K562 (cell line): Measurements from ENCODE around the gene SOD1. TPM values are rescaled to one million over a fixed set of nuclear protein-coding genes. Genes with fewer than 3 reads are reported as not detected.

ENCODE experiments used
- HSF4 ChIP-seq: fragments of 250-450 bp; sonication (Bioruptor Pico); IDR thresholded peaks from 2 replicates; pipeline ENCODE4 v2.1.2; 2022; ENCODE audit warnings: mild to moderate bottlenecking, moderate library complexity, borderline replicate concordance
- JUND ChIP-seq, 2 experiments: IDR thresholded peaks; 2 replicates in 1 of 2; 3 replicates in 1 of 2; pipeline ENCODE4 v1.6.1; 2011; ENCODE audit warnings: borderline replicate concordance in 2 of 2, low read depth in 2 of 2, low read length in 2 of 2, improper control_type of control experiment in 1 of 2, missing biosample characterization in 1 of 2, missing genetic modification characterization in 1 of 2, missing genetic modification reagents in 1 of 2
- KDM5B ChIP-seq: fragments of 200-600 bp; sonication (generic); IDR thresholded peaks from 2 replicates; pipeline ENCODE4 v1.6.1; 2012; ENCODE audit warnings: low read depth, mild to moderate bottlenecking, moderate library complexity, low read length, control low read depth, inconsistent platforms; ENCODE audit not compliant: insufficient replicate concordance
- KLF10 ChIP-seq: fragments of 250-450 bp; sonication (Bioruptor Pico); IDR thresholded peaks from 2 replicates; pipeline ENCODE4 v1.6.1; 2021; ENCODE audit warnings: matching md5 sums
- SRF ChIP-seq, 2 experiments: fragments of 250-450, 450-650 bp in 1 of 2; sonication (Bioruptor Pico) in 1 of 2; sonication (generic) in 1 of 2; formaldehyde crosslinking; IDR thresholded peaks; 2 replicates each; pipeline versions ENCODE4 v1.5.0 to v1.5.1; 2020 to 2022; ENCODE audit warnings: mild to moderate bottlenecking in 1 of 2, missing genetic modification reagents in 1 of 2
- TCF7L2 ChIP-seq: fragments of 150-350 bp; IDR thresholded peaks from 2 replicates; pipeline ENCODE4 v1.6.1; 2016; ENCODE audit warnings: low read depth, mild to moderate bottlenecking, low read length, moderate library complexity
- polyA plus RNA-seq, 8 experiments: library from polyadenylated mRNA; depleted of rRNA in 4 of 8; stranded (reverse) in 5 of 8; unstranded in 3 of 8; fragments of >200 nt; fragmentation: Nextera tagmentation in 2 of 8; fragmentation: Illumina TruSeq in 1 of 8; extraction: Ambion mirVana in 2 of 8; extraction: Trizol in 1 of 8; gene quantifications; 2 replicates each; pipeline versions ENCODE4 v1.2.1 to v1.2.3, GENCODE V29; 2011 to 2014; ENCODE audit warnings: inconsistent platforms in 1 of 8, missing spikeins in 1 of 8
- total RNA-seq, 7 experiments: library from RNA; depleted of rRNA in 6 of 7; stranded (reverse); fragments of >200 nt in 6 of 7; fragmentation: Illumina TruSeq in 2 of 7; extraction: Trizol in 2 of 7; gene quantifications; 2 replicates each; pipeline versions ENCODE4 v1.2.1 to v1.2.3, GENCODE V29; 2011 to 2021; ENCODE audit warnings: low replicate concordance in 1 of 7
- TF ChIP-seq, protein P1 (sequence below): fragments of 450-650 bp; IDR thresholded peaks from 2 replicates; pipeline ENCODE4 v1.6.1; 2016; ENCODE audit warnings: mild to moderate bottlenecking
- TF ChIP-seq, protein P2 (sequence below): fragments of 250-450 bp; sonication (Bioruptor Pico); IDR thresholded peaks from 2 replicates; pipeline ENCODE4 v1.5.0; 2021
- TF ChIP-seq, protein P3 (sequence below), 2 experiments: fragments of 450-650 bp in 1 of 2; sonication (generic) in 1 of 2; formaldehyde crosslinking in 1 of 2; IDR thresholded peaks; 2 replicates each; pipeline versions ENCODE4 v1.7.1 to v1.9.0; 2016 to 2022; ENCODE audit warnings: inconsistent platforms in 1 of 2, mild to moderate bottlenecking in 1 of 2, missing genetic modification reagents in 1 of 2
- TF ChIP-seq, protein P4 (sequence below): sonication (generic); formaldehyde crosslinking; IDR thresholded peaks from 2 replicates; pipeline ENCODE4 v1.8.1; 2023; ENCODE audit warnings: mild to moderate bottlenecking, missing genetic modification reagents

Gene SOD1
- total and polyA plus RNA-seq, 9 of the 15 experiments (the other 6 are each of a cell fraction or from before 2014, with no cell fraction given) = 452 to 1,409 (median 633) TPM

DNA sequence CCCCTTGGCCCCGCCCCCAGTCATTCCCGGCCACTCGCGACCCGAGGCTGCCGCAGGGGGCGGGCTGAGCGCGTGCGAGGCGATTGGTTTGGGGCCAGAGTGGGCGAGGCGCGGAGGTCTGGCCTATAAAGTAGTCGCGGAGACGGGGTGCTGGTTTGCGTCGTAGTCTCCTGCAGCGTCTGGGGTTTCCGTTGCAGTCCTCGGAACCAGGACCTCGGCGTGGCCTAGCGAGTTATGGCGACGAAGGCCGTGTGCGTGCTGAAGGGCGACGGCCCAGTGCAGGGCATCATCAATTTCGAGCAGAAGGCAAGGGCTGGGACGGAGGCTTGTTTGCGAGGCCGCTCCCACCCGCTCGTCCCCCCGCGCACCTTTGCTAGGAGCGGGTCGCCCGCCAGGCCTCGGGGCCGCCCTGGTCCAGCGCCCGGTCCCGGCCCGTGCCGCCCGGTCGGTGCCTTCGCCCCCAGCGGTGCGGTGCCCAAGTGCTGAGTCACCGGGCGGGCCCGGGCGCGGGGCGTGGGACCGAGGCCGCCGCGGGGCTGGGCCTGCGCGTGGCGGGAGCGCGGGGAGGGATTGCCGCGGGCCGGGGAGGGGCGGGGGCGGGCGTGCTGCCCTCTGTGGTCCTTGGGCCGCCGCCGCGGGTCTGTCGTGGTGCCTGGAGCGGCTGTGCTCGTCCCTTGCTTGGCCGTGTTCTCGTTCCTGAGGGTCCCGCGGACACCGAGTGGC is at the start of gene SOD1 (continued):
- TF ChIP-seq TCF7L2 = no peak
- TF ChIP-seq, protein P1, sequence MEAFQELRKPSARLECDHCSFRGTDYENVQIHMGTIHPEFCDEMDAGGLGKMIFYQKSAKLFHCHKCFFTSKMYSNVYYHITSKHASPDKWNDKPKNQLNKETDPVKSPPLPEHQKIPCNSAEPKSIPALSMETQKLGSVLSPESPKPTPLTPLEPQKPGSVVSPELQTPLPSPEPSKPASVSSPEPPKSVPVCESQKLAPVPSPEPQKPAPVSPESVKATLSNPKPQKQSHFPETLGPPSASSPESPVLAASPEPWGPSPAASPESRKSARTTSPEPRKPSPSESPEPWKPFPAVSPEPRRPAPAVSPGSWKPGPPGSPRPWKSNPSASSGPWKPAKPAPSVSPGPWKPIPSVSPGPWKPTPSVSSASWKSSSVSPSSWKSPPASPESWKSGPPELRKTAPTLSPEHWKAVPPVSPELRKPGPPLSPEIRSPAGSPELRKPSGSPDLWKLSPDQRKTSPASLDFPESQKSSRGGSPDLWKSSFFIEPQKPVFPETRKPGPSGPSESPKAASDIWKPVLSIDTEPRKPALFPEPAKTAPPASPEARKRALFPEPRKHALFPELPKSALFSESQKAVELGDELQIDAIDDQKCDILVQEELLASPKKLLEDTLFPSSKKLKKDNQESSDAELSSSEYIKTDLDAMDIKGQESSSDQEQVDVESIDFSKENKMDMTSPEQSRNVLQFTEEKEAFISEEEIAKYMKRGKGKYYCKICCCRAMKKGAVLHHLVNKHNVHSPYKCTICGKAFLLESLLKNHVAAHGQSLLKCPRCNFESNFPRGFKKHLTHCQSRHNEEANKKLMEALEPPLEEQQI = no peak
- peak; percentile 99 for TF ChIP-seq KDM5B
- TF ChIP-seq, protein P2, sequence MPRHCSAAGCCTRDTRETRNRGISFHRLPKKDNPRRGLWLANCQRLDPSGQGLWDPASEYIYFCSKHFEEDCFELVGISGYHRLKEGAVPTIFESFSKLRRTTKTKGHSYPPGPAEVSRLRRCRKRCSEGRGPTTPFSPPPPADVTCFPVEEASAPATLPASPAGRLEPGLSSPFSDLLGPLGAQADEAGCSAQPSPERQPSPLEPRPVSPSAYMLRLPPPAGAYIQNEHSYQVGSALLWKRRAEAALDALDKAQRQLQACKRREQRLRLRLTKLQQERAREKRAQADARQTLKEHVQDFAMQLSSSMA = no peak
- TF ChIP-seq JUND (IDR thresholded peaks at IDR 0.05; ENCODE audit: borderline replicate concordance, low read depth, low read length) = peak; percentile 0; the same call in 1 of the 2 replicates
- TF ChIP-seq JUND (tag; IDR thresholded peaks at IDR 0.05; ENCODE audit: borderline replicate concordance, low read depth, low read length) = no peak
- TF ChIP-seq, protein P3, sequence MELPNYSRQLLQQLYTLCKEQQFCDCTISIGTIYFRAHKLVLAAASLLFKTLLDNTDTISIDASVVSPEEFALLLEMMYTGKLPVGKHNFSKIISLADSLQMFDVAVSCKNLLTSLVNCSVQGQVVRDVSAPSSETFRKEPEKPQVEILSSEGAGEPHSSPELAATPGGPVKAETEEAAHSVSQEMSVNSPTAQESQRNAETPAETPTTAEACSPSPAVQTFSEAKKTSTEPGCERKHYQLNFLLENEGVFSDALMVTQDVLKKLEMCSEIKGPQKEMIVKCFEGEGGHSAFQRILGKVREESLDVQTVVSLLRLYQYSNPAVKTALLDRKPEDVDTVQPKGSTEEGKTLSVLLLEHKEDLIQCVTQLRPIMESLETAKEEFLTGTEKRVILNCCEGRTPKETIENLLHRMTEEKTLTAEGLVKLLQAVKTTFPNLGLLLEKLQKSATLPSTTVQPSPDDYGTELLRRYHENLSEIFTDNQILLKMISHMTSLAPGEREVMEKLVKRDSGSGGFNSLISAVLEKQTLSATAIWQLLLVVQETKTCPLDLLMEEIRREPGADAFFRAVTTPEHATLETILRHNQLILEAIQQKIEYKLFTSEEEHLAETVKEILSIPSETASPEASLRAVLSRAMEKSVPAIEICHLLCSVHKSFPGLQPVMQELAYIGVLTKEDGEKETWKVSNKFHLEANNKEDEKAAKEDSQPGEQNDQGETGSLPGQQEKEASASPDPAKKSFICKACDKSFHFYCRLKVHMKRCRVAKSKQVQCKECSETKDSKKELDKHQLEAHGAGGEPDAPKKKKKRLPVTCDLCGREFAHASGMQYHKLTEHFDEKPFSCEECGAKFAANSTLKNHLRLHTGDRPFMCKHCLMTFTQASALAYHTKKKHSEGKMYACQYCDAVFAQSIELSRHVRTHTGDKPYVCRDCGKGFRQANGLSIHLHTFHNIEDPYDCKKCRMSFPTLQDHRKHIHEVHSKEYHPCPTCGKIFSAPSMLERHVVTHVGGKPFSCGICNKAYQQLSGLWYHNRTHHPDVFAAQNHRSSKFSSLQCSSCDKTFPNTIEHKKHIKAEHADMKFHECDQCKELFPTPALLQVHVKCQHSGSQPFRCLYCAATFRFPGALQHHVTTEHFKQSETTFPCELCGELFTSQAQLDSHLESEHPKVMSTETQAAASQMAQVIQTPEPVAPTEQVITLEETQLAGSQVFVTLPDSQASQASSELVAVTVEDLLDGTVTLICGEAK (IDR thresholded peaks at IDR 0.05) = no peak
- TF ChIP-seq, protein P3 (CRISPR knock-in tag; IDR thresholded peaks at IDR 0.05) = no peak
- no peak for TF ChIP-seq KLF10 (CRISPR knock-in tag)
- TF ChIP-seq HSF4 (CRISPR knock-in tag) = no peak
- TF ChIP-seq, protein P4, sequence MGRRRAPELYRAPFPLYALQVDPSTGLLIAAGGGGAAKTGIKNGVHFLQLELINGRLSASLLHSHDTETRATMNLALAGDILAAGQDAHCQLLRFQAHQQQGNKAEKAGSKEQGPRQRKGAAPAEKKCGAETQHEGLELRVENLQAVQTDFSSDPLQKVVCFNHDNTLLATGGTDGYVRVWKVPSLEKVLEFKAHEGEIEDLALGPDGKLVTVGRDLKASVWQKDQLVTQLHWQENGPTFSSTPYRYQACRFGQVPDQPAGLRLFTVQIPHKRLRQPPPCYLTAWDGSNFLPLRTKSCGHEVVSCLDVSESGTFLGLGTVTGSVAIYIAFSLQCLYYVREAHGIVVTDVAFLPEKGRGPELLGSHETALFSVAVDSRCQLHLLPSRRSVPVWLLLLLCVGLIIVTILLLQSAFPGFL (CRISPR knock-in tag) = 0 out of 2 replicates have a peak, but pooled peaks have one; percentile 22
- no peak for TF ChIP-seq SRF (CRISPR knock-in tag; IDR thresholded peaks at IDR 0.05)
